SK-N-SH (cell line): ENCODE results near the gene PZP.

Experiments
- GABPA ChIP-seq: IDR thresholded peaks from 2 replicates; pipeline ENCODE4 v1.4.0; 2012; ENCODE audit warnings: low read depth, mild to moderate bottlenecking
- GATA2 ChIP-seq: sonication (generic); formaldehyde crosslinking; IDR thresholded peaks from 2 replicates; pipeline ENCODE4 v1.5.0; 2020; ENCODE audit warnings: mild to moderate bottlenecking, missing genetic modification reagents
- JUND ChIP-seq: IDR thresholded peaks from 2 replicates; pipeline ENCODE4 v1.4.0; 2012
- RAD21 ChIP-seq: IDR thresholded peaks from 2 replicates; pipeline ENCODE4 v1.6.1; 2012; ENCODE audit warnings: mild to moderate bottlenecking, low read length
- RFX5 ChIP-seq: IDR thresholded peaks from 2 replicates; pipeline ENCODE4 v1.6.1; 2012; ENCODE audit warnings: mild to moderate bottlenecking, improper control_type of control experiment, low read length
- SIN3A ChIP-seq: IDR thresholded peaks from 2 replicates; pipeline ENCODE4 v1.6.1; 2012; ENCODE audit warnings: low read depth, mild to moderate bottlenecking, low read length, moderate library complexity, borderline replicate concordance
- SMC3 ChIP-seq: IDR thresholded peaks from 2 replicates; pipeline ENCODE4 v1.6.1; 2012; ENCODE audit warnings: low read depth, low read length, improper control_type of control experiment
- YY1 ChIP-seq: IDR thresholded peaks from 2 replicates; pipeline ENCODE4 v1.4.0; 2012; ENCODE audit warnings: low read depth, mild to moderate bottlenecking
- TF ChIP-seq, protein P1 (sequence below): fragments of 200-600 bp; sonication (generic); IDR thresholded peaks from 2 replicates; pipeline ENCODE4 v1.6.1; 2017; ENCODE audit warnings: antibody characterized with exemption, mild to moderate bottlenecking, moderate library complexity
- TF ChIP-seq, protein P2 (sequence below): fragments of 150-350 bp; IDR thresholded peaks from 2 replicates; pipeline ENCODE4 v1.6.1; 2016; ENCODE audit warnings: mild to moderate bottlenecking, low read depth, low read length
- TF ChIP-seq, protein P3 (sequence below): fragments of 150-350 bp; IDR thresholded peaks from 2 replicates; pipeline ENCODE4 v1.6.1; 2017; ENCODE audit warnings: antibody characterized with exemption, low read length, low read depth, borderline replicate concordance

DNA sequence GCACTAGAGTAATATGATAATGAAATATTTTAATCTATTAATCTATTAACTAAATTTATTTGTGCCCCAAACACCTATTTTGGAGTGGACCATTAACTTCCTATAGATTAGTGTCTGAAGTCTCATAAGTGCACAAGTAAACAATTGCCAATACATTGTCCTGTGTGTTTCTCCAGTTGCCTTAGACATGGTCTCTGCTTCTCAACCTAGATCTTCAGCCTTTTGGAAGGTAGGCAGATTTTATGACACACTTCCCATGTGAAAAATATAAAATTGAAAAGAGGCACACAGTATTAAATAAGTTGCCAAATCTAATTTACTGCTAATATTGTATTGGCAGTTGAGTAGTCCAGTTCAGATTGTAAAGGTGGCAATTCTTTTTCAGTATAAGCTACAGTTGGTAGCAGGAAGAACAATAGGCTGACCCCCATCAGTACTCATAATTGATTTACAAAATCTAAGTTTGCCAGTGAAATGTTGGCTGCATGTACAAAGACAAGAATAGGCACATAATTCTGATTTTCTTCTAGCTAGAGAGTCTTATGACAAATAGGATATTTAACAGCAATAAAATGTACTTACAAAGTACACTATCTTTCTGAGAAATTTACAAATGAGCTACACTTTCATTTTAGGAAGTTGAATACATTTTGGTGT, 103.3 kb downstream of the PZP start:
- TF ChIP-seq GATA2 (CRISPR knock-in tag) (no peak), GABPA (no peak), JUND (no peak), RFX5 (no peak), YY1 (no peak), RAD21 (no peak), SIN3A (no peak), SMC3 (no peak)
- TF ChIP-seq, protein P1, sequence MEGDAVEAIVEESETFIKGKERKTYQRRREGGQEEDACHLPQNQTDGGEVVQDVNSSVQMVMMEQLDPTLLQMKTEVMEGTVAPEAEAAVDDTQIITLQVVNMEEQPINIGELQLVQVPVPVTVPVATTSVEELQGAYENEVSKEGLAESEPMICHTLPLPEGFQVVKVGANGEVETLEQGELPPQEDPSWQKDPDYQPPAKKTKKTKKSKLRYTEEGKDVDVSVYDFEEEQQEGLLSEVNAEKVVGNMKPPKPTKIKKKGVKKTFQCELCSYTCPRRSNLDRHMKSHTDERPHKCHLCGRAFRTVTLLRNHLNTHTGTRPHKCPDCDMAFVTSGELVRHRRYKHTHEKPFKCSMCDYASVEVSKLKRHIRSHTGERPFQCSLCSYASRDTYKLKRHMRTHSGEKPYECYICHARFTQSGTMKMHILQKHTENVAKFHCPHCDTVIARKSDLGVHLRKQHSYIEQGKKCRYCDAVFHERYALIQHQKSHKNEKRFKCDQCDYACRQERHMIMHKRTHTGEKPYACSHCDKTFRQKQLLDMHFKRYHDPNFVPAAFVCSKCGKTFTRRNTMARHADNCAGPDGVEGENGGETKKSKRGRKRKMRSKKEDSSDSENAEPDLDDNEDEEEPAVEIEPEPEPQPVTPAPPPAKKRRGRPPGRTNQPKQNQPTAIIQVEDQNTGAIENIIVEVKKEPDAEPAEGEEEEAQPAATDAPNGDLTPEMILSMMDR, result no peak
- TF ChIP-seq, protein P2, sequence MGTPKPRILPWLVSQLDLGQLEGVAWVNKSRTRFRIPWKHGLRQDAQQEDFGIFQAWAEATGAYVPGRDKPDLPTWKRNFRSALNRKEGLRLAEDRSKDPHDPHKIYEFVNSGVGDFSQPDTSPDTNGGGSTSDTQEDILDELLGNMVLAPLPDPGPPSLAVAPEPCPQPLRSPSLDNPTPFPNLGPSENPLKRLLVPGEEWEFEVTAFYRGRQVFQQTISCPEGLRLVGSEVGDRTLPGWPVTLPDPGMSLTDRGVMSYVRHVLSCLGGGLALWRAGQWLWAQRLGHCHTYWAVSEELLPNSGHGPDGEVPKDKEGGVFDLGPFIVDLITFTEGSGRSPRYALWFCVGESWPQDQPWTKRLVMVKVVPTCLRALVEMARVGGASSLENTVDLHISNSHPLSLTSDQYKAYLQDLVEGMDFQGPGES, result no peak
- TF ChIP-seq, protein P3, sequence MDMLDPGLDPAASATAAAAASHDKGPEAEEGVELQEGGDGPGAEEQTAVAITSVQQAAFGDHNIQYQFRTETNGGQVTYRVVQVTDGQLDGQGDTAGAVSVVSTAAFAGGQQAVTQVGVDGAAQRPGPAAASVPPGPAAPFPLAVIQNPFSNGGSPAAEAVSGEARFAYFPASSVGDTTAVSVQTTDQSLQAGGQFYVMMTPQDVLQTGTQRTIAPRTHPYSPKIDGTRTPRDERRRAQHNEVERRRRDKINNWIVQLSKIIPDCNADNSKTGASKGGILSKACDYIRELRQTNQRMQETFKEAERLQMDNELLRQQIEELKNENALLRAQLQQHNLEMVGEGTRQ, result no peak
